Choroid plexus epithelial cell (primary cell): ENCODE results near the gene PHC1.

Experiments
- DNase-seq: peaks from one replicate; pipeline ENCODE4 v3.0.0-alpha.2; 2010; ENCODE audit warnings: low read depth
- H3K4me3 ChIP-seq: 2 replicates; pipeline ENCODE4 v1.5.1; 2011; ENCODE audit warnings: low read depth, mild to moderate bottlenecking, control low read depth, low read length, moderate library complexity
- CTCF ChIP-seq: conservative IDR thresholded peaks from 2 replicates; pipeline ENCODE4 v1.5.1; 2011; ENCODE audit warnings: low read depth, mild to moderate bottlenecking, control low read depth, inconsistent platforms, low read length, moderate library complexity

PHC1 gene

GRCh38 chr12:8907513-8907912, 6.8 kb upstream of the PHC1 start:
- TF ChIP-seq CTCF, result no peak
- no peak overlapping the region for H3K4me3 ChIP-seq
- DNase-seq, result no peak

GRCh38 chr12:8909752-8910151, 4.6 kb upstream of the PHC1 start:
- DNase-seq, result no peak
- H3K4me3 ChIP-seq, result no peak overlapping the region
- TF ChIP-seq CTCF, result no peak

- TF ChIP-seq CTCF, result no peak
- no peak for DNase-seq
- H3K4me3 ChIP-seq, result no peak overlapping the region
Observed at GRCh38 chr12:8911606-8912268, 2.6 kb upstream of the PHC1 start.

- no peak overlapping the region for H3K4me3 ChIP-seq
- peak; percentile 30 for TF ChIP-seq CTCF
- DNase-seq, result no peak
Observed at GRCh38 chr12:8912914-8913313, 1.4 kb upstream of the PHC1 start.

- peak overlapping the region; percentile 77 for H3K4me3 ChIP-seq
- peak; percentile 11 for DNase-seq
Observed at GRCh38 chr12:8913702-8914032, 642 bp upstream of the PHC1 start.

GRCh38 chr12:8914716-8915526, 612 bp downstream of the PHC1 start:
- peak overlapping the region; percentile 72 for H3K4me3 ChIP-seq
- peak; percentile 72 for DNase-seq
- TF ChIP-seq CTCF, result no peak

More at GRCh38 chr12:8913702-8914032, 642 bp upstream of the PHC1 start:
- TF ChIP-seq CTCF, result no peak

- no peak for TF ChIP-seq CTCF
- no peak overlapping the region for H3K4me3 ChIP-seq
- DNase-seq, result no peak
Observed at GRCh38 chr12:8916154-8916553, 1.8 kb downstream of the PHC1 start.
